GM19467 (cell line): ENCODE data around the gene IL23R.
"Not testable (repeated sequence)": the region's sequence is repeated elsewhere in the genome, so short reads cannot be mapped to it uniquely, and the experiment has no call there.

Experiments used
- ATAC-seq: cut with Tn5 transposase; IDR thresholded peaks from one replicate; pipeline ENCODE4 v1.9.1; 2021; ENCODE audit warnings: mild to moderate bottlenecking, moderate library complexity; ENCODE audit not compliant: unreplicated experiment

Gene IL23R, protein sequence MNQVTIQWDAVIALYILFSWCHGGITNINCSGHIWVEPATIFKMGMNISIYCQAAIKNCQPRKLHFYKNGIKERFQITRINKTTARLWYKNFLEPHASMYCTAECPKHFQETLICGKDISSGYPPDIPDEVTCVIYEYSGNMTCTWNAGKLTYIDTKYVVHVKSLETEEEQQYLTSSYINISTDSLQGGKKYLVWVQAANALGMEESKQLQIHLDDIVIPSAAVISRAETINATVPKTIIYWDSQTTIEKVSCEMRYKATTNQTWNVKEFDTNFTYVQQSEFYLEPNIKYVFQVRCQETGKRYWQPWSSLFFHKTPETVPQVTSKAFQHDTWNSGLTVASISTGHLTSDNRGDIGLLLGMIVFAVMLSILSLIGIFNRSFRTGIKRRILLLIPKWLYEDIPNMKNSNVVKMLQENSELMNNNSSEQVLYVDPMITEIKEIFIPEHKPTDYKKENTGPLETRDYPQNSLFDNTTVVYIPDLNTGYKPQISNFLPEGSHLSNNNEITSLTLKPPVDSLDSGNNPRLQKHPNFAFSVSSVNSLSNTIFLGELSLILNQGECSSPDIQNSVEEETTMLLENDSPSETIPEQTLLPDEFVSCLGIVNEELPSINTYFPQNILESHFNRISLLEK

DNA sequence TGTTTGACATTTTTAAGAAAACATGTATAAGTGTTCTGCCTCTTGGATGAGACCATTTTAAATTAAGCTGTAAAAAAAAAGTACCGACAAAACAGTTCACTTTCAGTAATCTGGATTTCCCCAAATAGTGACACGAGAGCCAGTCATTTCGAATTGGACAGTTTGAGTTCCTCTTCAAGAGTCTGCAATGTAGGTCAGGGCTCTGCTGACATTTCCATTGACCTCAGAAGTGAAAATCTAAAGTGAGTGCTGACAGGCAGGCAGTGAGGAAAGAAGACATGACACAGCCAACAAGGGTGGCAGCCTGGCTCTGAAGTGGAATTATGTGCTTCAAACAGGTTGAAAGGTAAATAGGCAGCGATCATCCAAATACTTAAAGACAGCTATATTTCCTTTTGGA is at the start of gene IL23R:
Gene IL23R (plus strand): TSS at position 259 of the 400 bp plus-strand sequence. CDS start 1,667 bp downstream, outside the sequence.
- peak; percentile 63 for ATAC-seq

DNA sequence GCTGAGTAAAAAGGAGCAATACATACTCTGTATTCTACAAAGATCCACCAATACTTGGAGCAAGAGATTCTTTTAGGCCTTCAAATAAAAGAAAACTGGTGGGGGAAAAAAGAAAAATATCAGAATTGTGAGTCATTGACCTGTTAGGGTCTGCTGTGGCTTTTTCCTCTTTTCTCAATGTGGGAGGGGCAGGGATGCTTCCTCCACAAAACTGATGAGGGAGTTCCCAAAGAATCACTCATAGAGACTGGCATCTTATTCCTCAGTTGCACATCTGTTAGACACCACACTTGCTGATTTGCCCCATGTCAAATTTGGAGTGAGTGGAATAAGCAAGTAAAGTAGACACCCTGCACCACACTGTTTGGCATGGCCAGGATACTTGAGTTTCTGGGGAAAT is 48.1 kb upstream of the IL23R start:
- no peak for ATAC-seq

DNA sequence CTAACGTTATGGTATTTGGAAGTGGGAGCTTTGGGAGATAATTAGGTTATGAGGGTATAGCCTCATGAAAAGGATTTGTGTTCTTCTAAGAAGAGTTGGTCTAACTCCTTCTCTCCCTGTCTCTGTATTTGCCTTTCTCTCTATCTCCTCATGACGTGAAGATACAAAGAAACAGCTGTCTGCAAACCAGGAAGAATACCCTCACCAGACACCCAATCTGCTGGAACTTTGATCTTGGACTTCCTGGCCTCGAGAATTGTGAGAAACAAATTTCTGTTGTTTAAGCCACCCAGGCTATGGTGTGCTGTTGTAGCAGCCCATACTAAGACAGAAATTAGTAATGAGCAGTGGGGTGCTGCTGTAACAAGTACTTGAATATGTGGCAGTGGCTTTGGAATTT is 47.6 kb upstream of the IL23R start:
- no peak for ATAC-seq

DNA sequence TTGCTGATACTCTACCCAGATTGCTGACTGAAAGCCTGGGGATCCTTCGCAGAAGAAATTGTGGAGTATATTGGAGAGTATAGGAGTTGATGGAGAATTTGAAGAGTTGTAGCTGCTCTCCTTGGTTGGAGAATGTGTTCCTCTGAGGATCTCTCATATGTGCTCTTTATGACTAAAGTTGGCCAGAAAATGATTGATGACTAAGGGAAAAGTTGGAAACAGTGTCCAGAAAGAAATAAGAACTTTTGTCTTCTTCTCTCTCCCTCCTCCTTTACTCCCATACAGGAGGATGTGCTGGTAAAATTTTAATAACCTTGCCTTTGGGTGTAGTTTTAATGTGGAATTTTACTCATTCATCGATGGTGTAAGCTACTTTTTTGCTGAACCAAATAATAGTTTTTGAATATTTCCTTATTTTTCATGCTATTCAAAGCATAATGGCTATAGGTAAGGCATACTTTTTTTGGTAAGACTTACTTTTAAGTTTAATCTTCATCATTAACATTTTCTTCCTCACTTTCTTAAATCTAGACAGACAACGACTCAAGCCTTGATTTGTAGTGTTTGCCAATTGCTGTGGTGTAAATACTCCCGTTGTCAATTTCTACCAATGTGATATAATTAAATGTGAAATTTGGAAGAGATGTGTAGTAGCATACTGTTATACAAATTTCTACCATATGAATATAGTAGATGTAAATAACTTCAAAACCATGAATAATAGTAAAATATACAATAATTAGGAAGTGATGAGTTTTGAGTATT is 45.2 kb upstream of the IL23R start:
- no peak for ATAC-seq

DNA sequence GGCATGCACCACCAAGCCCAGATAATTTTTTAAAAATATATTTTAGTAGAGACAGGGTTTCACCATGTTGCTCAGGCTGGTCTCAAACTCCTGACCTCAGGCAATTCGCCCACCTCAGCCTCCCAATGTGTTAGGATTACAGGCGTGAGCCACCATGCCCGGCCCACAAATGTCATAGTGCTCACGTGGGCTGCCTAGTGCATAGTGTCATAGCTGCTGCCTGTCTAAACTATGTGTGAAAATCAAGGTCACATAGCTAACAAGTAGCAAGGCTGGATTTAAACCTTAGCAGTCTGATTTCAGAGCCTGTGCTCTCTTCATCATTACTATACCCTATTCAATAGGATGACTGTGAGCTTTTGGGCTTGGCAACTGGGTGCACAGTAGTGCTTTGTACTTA is 41.8 kb upstream of the IL23R start:
- no peak for ATAC-seq

DNA sequence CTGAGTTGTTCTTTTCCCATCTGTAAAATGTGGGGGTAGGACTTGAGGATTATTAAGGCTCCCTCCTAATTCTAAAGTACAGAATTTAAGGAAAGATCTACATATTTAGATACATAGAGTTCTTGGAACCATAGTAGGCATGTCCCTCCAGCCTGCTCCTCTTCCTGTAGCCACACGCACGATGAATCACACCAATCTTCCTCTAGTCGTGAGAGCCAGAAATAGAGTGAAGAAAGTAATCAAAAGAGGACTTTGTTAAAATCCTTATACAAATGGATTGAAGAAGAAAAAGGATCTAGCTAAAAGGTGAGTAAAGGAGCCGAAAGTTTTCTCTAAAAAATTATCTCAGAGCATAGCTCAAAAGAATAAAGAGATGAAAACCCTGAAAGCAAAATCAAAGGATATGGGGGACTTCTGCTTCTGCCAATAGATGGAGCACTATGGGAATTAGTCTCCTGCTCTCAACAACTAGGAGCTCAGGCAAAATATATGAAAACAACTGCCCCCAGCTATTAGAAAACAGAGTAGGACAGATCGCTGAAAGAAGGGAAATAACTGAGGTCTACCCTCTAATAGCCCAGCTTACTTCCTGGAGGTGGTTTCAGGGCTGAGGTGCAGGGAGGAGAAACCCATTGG is 40.0 kb upstream of the IL23R start:
- no peak for ATAC-seq

DNA sequence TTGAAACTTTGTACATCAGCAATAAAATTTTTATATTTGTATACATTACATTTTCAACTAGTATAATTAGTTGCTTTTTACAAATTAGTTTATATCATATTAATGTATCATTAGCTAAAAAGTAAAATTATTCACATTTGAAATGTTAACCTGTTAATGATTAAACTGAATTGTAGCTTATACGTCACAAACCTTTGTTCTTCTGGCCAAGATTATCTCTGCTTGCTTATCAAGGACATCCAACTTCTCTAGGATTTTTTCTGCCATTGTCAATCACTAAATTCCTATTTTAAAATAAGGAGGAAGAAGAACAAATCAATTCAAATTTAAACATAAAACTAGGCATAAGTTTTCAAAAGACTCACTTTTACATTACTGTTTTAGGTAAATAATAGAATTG is 39.3 kb upstream of the IL23R start:
- ATAC-seq, result no peak

DNA sequence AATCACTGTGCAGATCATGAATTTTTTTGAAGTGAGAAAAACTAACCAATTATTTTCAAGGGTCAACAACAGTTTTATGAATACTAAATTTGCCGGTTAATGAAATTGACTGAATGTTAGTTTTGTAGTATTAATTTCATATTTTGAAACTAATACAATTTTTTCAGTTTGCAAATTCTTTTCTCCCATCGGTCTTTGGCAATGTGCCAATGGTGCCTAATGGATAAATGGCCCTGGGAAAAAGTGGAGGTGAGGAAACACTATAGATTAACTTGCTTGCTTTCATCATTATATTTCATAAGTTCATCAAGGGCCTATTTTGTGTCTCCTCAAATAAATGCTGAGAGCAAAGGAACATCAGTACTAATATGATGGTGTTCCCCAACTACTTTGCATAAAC is 35.6 kb upstream of the IL23R start:
- ATAC-seq, result no peak

DNA sequence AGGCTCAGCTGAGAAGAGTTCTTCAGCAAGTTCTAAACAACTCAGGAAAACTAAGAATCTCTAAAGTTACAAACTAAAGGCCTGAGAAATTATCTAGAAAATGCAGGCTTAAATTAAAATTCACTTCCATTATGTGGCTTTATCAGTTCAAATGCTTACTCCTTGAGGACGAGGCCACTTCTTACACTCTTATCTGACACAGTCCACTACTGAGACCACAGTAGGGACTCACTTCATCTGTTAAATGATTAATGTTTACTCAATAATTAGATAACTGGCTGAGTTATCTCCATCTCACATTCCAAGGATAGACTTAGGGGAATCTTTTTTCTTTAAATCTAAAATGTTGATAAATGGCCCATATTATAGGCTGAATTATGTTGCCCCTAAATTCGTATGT is 33.1 kb upstream of the IL23R start:
- no peak for ATAC-seq

DNA sequence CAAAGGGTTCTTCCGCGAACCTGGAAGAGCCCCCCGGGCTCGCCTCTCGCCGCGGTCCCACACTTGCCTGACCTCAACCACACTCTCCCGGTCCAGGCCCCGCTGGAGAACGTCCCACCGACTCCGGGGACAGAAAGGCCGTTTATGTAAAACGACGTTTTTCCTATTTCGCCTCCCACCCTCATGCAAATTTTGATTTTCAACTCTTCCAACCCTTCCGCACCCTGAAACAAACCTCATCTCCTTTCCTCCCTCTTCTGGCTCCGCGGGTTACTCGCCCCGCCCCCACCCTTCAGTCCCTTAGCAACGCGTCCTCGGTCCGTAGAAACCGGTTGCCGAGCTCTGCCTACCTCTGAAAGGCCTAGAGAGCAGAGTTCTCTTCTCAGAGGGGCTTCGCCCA is 31.6 kb upstream of the IL23R start, which contains the start of gene C1orf141:
Gene C1orf141 (minus strand): TSS at position 276 of the 400 bp plus-strand sequence. CDS start 7,730 bp downstream, outside the sequence.
- ATAC-seq, result no peak

DNA sequence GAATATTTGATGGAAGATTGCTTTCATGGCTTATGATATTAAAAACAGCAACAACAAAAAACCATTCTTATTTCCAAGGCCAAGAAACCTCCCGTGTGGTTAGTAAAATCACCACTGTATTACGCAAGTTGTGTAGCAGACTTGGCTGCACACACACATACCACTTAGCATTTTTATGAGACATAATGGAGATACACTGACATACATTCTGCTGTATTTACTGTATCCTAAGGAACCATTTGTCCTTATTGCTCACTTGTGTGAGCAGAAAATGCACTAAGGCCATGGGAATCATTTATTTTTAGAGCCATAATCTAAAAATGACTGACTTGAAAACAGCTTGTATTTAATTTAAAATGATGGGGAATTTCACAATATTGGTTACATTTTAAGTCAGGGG is 30.9 kb upstream of the IL23R start:
- no peak for ATAC-seq

DNA sequence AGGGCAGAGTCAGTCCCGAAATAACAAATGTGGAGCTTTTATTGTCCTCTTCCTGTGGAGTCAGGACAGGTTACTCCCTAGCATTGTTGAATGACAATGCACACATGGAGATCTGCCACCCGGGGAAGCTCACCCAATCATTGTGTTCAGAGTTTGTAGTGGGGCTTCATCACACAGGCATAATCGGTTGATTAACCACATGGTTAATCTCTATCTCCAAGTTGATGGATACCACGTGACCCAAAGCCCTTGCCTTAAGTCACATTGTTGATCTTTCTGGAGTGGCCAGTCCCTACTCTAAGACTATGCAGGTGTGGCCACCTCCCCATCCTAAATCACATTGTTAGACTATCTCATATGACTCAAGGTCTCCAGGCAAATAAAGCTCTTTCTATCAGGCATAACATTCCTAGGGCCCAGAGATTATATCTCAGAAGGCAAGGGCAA is 28.9 kb upstream of the IL23R start:
- no peak for ATAC-seq

DNA sequence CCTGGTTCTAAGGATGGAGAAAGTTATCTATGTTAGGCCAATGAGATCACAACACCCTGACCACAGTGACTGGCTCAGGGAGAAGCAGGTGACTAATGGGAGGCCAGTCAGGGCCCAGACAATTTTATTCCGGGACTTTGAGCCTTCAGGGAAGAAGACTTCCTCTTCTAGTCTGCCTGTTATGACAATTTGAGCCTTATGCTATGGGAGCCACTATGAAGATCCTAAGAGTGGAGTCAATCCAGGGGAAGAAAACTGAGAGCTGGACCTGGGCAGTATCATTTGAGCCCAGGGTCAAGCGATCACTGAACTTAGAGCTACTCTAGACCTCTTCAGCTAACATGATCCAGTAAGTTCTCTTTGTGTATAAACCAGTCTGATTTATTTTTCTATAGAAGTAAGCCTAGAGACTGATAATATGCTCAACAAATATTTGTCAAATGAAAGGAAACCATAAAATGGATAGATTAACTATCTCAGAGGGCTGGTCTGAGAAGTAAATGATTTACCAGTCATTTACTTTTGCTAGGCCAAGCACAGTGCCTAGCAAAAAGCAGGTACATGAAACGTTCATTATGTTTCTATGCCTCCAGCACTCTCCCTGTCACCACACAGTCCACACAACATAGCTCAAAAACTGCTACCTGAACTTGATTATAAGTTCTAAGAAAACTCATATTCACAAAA is 27.3 kb upstream of the IL23R start:
- ATAC-seq, result no peak

DNA sequence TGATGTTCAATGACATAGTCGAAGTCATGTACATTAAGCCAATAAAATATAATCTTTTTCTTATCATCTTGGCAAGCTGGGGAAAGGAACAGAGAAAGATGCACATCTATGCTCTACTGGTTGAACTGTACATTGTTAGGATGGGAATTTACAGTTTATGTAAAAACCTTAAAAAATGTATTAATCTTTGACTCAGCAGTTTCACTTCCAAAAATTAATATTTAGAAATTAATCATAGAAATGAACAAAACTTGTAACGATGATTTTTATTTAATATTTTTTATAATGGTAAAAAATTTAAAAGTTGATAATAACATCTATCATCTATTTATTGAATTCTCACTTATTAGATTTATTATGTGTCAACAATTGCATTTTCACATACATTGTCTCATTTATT is 25.8 kb upstream of the IL23R start:
- no peak for ATAC-seq

DNA sequence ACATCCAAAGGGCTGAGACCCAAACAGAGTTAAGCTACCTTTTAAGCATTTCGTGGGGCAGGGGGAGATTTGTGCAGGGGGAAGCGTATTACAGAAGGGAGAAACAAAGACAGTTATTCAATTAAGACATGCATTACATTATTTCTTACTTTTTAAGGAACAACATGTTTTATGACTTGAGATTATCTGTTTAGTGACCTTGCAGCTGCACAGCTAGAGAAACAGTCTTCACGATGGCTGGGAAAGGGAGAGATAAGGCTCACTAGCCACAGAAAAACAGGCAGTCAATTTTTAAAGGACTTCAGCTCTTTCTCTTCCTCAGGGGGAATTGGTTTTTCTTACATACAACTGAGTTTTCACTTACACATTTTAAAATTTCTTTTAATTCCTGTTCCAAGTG is 24.4 kb upstream of the IL23R start:
- not testable (repeated sequence) for ATAC-seq

DNA sequence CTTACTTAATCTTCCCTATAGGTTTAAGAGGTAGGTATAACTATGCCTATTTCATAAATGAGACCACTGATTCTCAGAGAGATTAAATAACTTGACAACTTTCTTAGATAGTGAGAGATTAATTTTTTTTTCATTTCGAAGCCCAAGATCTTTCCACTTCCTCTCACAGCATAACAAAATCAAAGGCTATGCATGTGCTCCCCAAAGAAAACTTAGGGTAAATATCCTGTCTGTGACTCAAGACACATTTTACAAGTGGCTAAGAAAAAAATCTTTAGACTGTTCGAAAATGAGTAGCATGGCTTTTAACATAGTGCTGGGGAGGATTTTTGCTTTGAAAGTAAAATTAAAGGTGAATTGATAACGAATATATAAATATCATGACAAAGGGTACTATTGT is 23.3 kb upstream of the IL23R start:
- no peak for ATAC-seq

DNA sequence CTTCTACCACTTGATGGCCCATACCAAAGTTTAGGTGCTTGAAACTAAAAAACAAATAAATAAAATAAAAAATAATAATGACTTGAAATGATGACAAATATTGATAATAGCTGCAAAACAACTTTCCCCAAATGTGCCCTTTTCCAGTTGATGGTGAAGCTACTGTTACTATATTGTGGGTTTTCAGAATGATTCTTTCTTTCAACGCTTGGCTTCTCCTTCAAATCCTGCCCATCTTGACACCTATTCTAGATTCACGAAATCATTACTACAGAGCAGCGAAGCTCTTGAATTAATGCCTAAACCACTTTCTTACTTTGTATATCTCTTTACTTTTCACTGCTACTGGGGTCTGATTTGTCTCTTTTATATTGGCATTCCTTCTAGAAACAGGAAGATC is 22.3 kb upstream of the IL23R start:
- ATAC-seq, result no peak

DNA sequence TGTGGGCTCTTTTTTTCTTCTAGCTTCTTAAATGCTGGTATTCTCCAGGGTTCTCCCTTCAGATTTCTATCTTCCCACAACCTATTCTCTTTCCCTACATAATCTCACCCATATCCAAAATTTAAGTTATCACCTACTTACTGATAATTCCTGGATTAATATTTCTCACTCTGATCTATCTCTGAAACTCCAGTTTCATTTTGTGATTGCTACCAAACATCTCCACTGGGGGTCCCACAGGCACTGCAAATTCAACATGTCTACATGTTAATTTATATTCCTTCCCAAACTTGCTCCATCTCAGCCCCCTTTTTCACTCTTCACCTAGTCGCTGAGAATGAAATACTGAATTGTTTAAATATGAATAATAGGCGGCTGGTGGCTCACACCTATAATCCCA is 21.6 kb upstream of the IL23R start:
- ATAC-seq, result no peak

DNA sequence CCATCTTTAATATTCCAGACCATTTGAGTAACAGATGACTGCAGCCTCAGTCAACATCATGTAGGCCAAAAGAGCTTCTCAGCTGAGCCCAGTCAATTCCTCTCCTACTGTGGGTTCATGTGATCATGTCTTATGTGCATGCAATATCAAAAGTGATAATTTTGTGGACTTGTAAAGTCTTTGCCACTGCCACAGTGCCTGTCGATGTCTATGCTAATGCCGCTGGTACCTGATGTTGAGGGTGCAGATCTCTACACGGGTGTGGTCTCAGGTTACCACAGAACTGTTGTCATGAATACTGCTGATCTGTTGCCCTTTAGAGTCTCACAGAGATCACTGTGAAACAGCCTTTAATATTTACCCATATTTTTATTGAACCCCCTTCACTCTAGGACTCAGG is 20.2 kb upstream of the IL23R start:
- no peak for ATAC-seq

DNA sequence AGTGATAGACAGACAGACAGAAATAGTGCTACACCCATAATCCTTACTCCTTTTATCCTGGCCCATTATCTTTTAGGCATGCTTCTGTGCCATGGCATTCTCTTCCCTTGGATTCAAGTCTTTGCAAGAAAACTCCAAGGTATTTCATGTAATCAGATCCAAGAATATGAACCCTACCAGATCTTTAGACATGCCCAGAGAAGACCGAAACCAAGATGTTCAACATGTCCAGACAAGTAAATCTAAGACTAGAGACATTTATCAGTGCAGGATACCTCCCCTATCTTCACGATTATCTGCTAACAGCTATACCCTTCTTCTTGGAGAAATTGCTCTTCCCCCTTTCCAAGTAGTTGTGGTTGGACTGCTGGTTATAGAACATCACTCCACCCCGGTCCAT is 19.7 kb upstream of the IL23R start:
- no peak for ATAC-seq

DNA sequence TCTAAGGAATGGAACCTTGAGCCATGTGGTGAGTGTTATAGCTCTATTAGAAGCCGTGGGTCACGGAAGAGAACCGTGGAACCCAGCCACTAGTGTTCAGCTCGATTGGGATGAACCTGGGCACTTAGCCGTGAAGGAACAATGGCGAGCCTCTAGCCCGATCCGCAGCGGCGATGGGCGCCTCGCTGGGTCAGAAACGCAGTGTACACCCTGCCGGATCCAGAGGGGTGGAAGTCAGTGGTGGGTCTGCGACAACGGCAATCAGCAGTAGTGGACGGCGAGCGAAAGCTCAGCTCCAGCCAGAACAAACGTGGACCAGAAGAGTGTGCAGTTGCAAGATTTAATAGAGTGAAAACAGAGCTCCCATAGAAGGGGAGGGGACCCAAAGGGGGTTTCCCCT is 18.3 kb upstream of the IL23R start:
- ATAC-seq, result not testable (repeated sequence)
